ENCODE results near the gene PCNT. TPM values are rescaled to one million over a fixed set of nuclear protein-coding genes. Genes with fewer than 3 reads are reported as not detected.

Gene PCNT
- total RNA-seq, 1 experiment from 2014 or later, result 39.6 TPM

DNA sequence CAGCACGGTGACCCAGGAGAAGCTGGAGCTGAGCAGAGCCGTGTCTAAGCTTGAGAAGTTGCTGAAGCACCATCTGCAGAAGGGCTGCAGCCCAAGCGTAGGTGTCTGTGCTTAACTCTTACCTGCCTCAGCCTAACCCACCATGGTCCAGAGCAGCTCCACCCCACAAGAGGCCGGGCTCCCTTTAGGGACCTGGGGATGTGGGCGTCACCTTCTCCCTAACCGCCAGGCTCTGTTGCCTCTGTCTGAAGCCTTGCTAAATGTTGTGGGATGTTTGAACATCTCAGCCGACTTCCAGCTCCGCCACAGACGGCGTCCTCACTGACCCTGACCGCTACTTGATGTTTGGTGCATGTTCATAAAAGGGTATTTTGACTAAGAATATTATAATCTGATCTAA lies 114.3 kb downstream of the PCNT start:
- no peaks in the 10 kb centered on the region for H3K27me3 Mint-ChIP-seq (ENCODE audit: low read depth)
- H3K4me3 Mint-ChIP-seq, result no peak overlapping the region
- Histone ChIP-seq H4K8ac (replicated peaks; ENCODE audit: insufficient read length, low read depth, low read length) (no peak overlapping the region), H3K9ac (ENCODE audit: extremely low read depth, insufficient read length, low read length) (no peak overlapping the region), H2AK5ac (ENCODE audit: insufficient read length, low read length) (no peak overlapping the region), H2BK15ac (ENCODE audit: low read depth, low read length) (no peak overlapping the region), H3K9me3 (ENCODE audit: control insufficient read depth, low read depth, low read length) (no peaks in the 10 kb centered on the region), H2BK12ac (ENCODE audit: insufficient read length, low read depth, low read length) (no peak overlapping the region), H3K23me2 (ENCODE audit: insufficient read length, low read depth, low read length, poor library complexity, severe bottlenecking) (no peaks in the 10 kb centered on the region), H4K20me1 (ENCODE audit: control insufficient read depth, insufficient read depth, insufficient read length) (no peaks in the 10 kb centered on the region), H3K79me2 (ENCODE audit: insufficient read depth, low read length) (no peaks in the 10 kb centered on the region), H3T11ph (ENCODE audit: low read length) (no peak overlapping the region), H2BK5ac (ENCODE audit: insufficient read length, low read length) (no peak overlapping the region), H3K27ac (ENCODE audit: insufficient read length, low read depth, low read length) (no peak overlapping the region), H2AFZ (ENCODE audit: low read length) (no peak overlapping the region), H2BK20ac (ENCODE audit: low read depth, low read length, poor library complexity, severe bottlenecking) (no peak overlapping the region), H3K18ac (ENCODE audit: insufficient read length, low read depth, low read length) (no peak overlapping the region), H3K79me1 (ENCODE audit: insufficient read depth, low read depth, low read length, poor library complexity, severe bottlenecking) (no peaks in the 10 kb centered on the region), H3K27me3 (ENCODE audit: insufficient read depth, low read length) (no peaks in the 10 kb centered on the region), H3K23ac (ENCODE audit: insufficient read length, low read depth, low read length) (no peak overlapping the region), H4K91ac (ENCODE audit: insufficient read length, low read depth, low read length) (no peak overlapping the region), H3K56ac (ENCODE audit: insufficient read length, low read depth, low read length) (no peak overlapping the region), H3K14ac (ENCODE audit: insufficient read depth, low read length) (no peak overlapping the region), H4K5ac (ENCODE audit: insufficient read length, low read depth, low read length) (no peak overlapping the region), H3K4me1 (ENCODE audit: insufficient read depth, low read length) (no peaks in the 10 kb centered on the region), H3K4ac (ENCODE audit: low read depth, low read length) (no peak overlapping the region), H2BK120ac (ENCODE audit: low read depth, low read length, poor library complexity, severe bottlenecking) (no peak overlapping the region), H3K4me2 (ENCODE audit: insufficient read depth, insufficient read length, low read length) (no peak overlapping the region)
- H3K36me3 Mint-ChIP-seq (ENCODE audit: insufficient read depth in 1 of 3, low read depth in 3 of 3), result peaks cover 39 to 86% (median 77%) of the 10 kb centered on the region in 3 experiments
- H3K9me3 Mint-ChIP-seq, result no peaks in the 10 kb centered on the region
- TF ChIP-seq, protein P1, sequence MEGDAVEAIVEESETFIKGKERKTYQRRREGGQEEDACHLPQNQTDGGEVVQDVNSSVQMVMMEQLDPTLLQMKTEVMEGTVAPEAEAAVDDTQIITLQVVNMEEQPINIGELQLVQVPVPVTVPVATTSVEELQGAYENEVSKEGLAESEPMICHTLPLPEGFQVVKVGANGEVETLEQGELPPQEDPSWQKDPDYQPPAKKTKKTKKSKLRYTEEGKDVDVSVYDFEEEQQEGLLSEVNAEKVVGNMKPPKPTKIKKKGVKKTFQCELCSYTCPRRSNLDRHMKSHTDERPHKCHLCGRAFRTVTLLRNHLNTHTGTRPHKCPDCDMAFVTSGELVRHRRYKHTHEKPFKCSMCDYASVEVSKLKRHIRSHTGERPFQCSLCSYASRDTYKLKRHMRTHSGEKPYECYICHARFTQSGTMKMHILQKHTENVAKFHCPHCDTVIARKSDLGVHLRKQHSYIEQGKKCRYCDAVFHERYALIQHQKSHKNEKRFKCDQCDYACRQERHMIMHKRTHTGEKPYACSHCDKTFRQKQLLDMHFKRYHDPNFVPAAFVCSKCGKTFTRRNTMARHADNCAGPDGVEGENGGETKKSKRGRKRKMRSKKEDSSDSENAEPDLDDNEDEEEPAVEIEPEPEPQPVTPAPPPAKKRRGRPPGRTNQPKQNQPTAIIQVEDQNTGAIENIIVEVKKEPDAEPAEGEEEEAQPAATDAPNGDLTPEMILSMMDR (conservative IDR thresholded peaks at IDR 0.05), result no peak
- 0 out of 7 replicates have a peak overlapping the region, but pooled peaks of 1 of the 3 experiments have one; percentile 39 for H3K27ac Mint-ChIP-seq
- H3K4me1 Mint-ChIP-seq, result 0 out of 4 replicates have a peak, but pooled peaks cover 2 to 3% of the 10 kb centered on the region in 2 experiments
- DNase-seq, result no peak
- no CpG with 5 or more reads among the region's 11 CpGs for WGBS (ENCODE audit: extremely low coverage, insufficient read length, low lambda C conversion rate)

Data from H9 (cell line).